ENCODE data around the gene FYCO1.

- no peak for TF ChIP-seq CTCF (IDR thresholded peaks at IDR 0.05; ENCODE audit: borderline replicate concordance, extremely low read depth, low read length, poor library complexity, severe bottlenecking)
- no peak for TF ChIP-seq EZH2 (IDR thresholded peaks at IDR 0.05; ENCODE audit: borderline replicate concordance, low read depth, low read length, severe bottlenecking)
Observed at GRCh38 chr3:45943207-45943846, 52.3 kb downstream of the FYCO1 start, which contains the start of gene CXCR6.

All from DND-41 (cell line).